HG02973 (cell line): Measurements from ENCODE around the gene SYT2.

Experiments
- ATAC-seq: cut with Tn5 transposase; IDR thresholded peaks from one replicate; pipeline ENCODE4 v1.9.1; 2021; ENCODE audit warnings: moderate library complexity; ENCODE audit not compliant: unreplicated experiment

SYT2 gene

GRCh38 chr1:202706851-202707250 lies 3.4 kb downstream of the SYT2 start:
- no peak for ATAC-seq

GRCh38 chr1:202704601-202705000 lies 5.7 kb downstream of the SYT2 start:
- ATAC-seq: no peak

GRCh38 chr1:202703191-202703590 lies 7.1 kb downstream of the SYT2 start:
- ATAC-seq: no peak

GRCh38 chr1:202702088-202702487 lies 8.2 kb downstream of the SYT2 start:
- no peak for ATAC-seq

- ATAC-seq: no peak
These were observed 9.1 kb downstream of the SYT2 start for GRCh38 chr1:202701200-202701599.

GRCh38 chr1:202700061-202700460 lies 10.2 kb downstream of the SYT2 start:
- no peak for ATAC-seq

- no peak for ATAC-seq
These were observed 12.0 kb downstream of the SYT2 start for GRCh38 chr1:202698276-202698675.

- no peak for ATAC-seq
These were observed 13.2 kb downstream of the SYT2 start for GRCh38 chr1:202697038-202697437.

GRCh38 chr1:202694314-202694713 lies 15.9 kb downstream of the SYT2 start:
- ATAC-seq: no peak

- no peak for ATAC-seq
These were observed 17.2 kb downstream of the SYT2 start for GRCh38 chr1:202692959-202693555.

GRCh38 chr1:202691816-202692215 lies 18.4 kb downstream of the SYT2 start:
- no peak for ATAC-seq

- ATAC-seq: no peak
These were observed 20.5 kb downstream of the SYT2 start for GRCh38 chr1:202689493-202690342.

GRCh38 chr1:202689082-202689481 lies 21.2 kb downstream of the SYT2 start:
- ATAC-seq: no peak

- ATAC-seq: no peak
These were observed 21.9 kb downstream of the SYT2 start for GRCh38 chr1:202688401-202688800.

- no peak for ATAC-seq
These were observed 22.5 kb downstream of the SYT2 start for GRCh38 chr1:202687798-202688197.

- ATAC-seq: no peak
These were observed 22.9 kb downstream of the SYT2 start for GRCh38 chr1:202687370-202687769.

- no peak for ATAC-seq
These were observed 24.6 kb downstream of the SYT2 start for GRCh38 chr1:202685641-202686040.

- no peak for ATAC-seq
These were observed 25.5 kb downstream of the SYT2 start for GRCh38 chr1:202684716-202685115.

- ATAC-seq: no peak
These were observed 27.2 kb downstream of the SYT2 start for GRCh38 chr1:202683029-202683428.

- no peak for ATAC-seq
These were observed 27.8 kb downstream of the SYT2 start for GRCh38 chr1:202682477-202682876.

GRCh38 chr1:202681736-202682420 lies 28.4 kb downstream of the SYT2 start:
- ATAC-seq: no peak
